Measurements from ENCODE around the gene EXOSC3.

Gene EXOSC3

DNA sequence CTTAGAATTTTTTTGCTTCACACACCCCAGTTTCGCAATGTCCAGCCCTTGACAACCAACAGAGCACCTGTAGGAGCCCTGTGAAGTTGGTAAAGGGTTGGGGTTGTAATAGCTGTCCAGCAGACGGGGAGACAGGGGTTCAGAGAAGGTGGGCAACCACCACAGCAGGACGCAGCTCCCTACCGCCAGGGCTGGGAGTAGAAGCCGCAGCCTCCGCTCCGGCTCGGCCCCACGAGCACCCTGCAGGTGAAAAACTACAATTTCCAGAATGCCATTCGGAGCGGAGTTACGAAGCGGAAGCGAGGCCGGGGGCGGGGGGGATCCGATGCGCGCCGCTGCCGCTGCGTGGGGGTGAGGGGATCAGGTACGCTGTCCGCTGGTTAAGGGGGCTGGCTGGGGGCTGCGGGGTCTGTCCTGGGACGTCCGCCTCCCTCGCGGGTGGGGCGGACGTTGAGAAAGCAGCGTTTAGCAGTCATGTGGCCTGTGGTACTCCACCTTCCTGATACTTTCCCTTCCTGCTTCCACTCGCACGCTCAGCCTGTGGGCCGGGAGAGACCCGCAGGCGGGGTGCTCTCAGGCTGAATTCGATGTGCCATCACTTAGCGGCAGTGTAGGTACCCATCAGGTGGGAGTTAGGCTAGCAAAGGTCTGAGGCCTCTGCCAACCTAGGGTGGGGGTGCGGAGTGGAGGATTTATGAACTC is 31.2 kb downstream of the EXOSC3 start, which contains the start of gene TRMT10B (continued):
- no peak for TF ChIP-seq SP7 (tag by site-specific recombination; IDR thresholded peaks at IDR 0.05)
- no peak for TF ChIP-seq ZNF548 (tag by site-specific recombination; IDR thresholded peaks at IDR 0.05)
- no peak for TF ChIP-seq REPIN1 (tag by site-specific recombination; IDR thresholded peaks at IDR 0.05; ENCODE audit: low read depth)
- TF ChIP-seq, protein P1, sequence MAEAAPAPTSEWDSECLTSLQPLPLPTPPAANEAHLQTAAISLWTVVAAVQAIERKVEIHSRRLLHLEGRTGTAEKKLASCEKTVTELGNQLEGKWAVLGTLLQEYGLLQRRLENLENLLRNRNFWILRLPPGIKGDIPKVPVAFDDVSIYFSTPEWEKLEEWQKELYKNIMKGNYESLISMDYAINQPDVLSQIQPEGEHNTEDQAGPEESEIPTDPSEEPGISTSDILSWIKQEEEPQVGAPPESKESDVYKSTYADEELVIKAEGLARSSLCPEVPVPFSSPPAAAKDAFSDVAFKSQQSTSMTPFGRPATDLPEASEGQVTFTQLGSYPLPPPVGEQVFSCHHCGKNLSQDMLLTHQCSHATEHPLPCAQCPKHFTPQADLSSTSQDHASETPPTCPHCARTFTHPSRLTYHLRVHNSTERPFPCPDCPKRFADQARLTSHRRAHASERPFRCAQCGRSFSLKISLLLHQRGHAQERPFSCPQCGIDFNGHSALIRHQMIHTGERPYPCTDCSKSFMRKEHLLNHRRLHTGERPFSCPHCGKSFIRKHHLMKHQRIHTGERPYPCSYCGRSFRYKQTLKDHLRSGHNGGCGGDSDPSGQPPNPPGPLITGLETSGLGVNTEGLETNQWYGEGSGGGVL (tag by site-specific recombination; IDR thresholded peaks at IDR 0.05), result no peak
- no peak for TF ChIP-seq GLI4 (tag by site-specific recombination; IDR thresholded peaks at IDR 0.05)
- no peak for TF ChIP-seq ZNF174 (tag by site-specific recombination; IDR thresholded peaks at IDR 0.05)
- no peak for TF ChIP-seq ZNF707 (tag by site-specific recombination; IDR thresholded peaks at IDR 0.05)
- TF ChIP-seq ZNF624 (tag by site-specific recombination; IDR thresholded peaks at IDR 0.05), result no peak
- TF ChIP-seq ZNF175 (tag by site-specific recombination; IDR thresholded peaks at IDR 0.05), result no peak
- TF ChIP-seq ZNF654 (tag by site-specific recombination; IDR thresholded peaks at IDR 0.05; ENCODE audit: low read depth), result no peak
- no peak for TF ChIP-seq TCF7L2 (IDR thresholded peaks at IDR 0.05; ENCODE audit: borderline replicate concordance, low read depth, low read length)
- TF ChIP-seq ZNF335 (tag by site-specific recombination; conservative IDR thresholded peaks at IDR 0.05), result peak; percentile 58
- TF ChIP-seq ZNF133 (tag by site-specific recombination; IDR thresholded peaks at IDR 0.05), result no peak
- TF ChIP-seq ZBTB17 (tag by site-specific recombination; IDR thresholded peaks at IDR 0.05), result peak; percentile 61
- TF ChIP-seq ZNF248 (tag by site-specific recombination; IDR thresholded peaks at IDR 0.05), result no peak
- TF ChIP-seq ZNF239 (tag by site-specific recombination; IDR thresholded peaks at IDR 0.05), result no peak
- TF ChIP-seq ELK4 (IDR thresholded peaks at IDR 0.05; ENCODE audit: borderline replicate concordance, low read depth, low read length), result no peak
- no peak for TF ChIP-seq ZNF37A (tag by site-specific recombination; IDR thresholded peaks at IDR 0.05)
- TF ChIP-seq MZF1 (tag by site-specific recombination; IDR thresholded peaks at IDR 0.05; ENCODE audit: borderline replicate concordance), result no peak
- no peak for TF ChIP-seq ZNF146 (tag by site-specific recombination; IDR thresholded peaks at IDR 0.05)
- no peak for TF ChIP-seq ZNF362 (tag by site-specific recombination; IDR thresholded peaks at IDR 0.05)
- TF ChIP-seq GLIS2 (tag by site-specific recombination; IDR thresholded peaks at IDR 0.05), result peak; percentile 67
- no peak for TF ChIP-seq ZNF311 (tag by site-specific recombination; IDR thresholded peaks at IDR 0.05; ENCODE audit: borderline replicate concordance)
- TF ChIP-seq FEZF1 (tag by site-specific recombination; IDR thresholded peaks at IDR 0.05), result no peak
- no peak for TF ChIP-seq ZNF521 (tag by site-specific recombination; IDR thresholded peaks at IDR 0.05)
- TF ChIP-seq ZNF121 (tag by site-specific recombination; IDR thresholded peaks at IDR 0.05), result no peak
- no peak for TF ChIP-seq GLI2 (tag by site-specific recombination; IDR thresholded peaks at IDR 0.05; ENCODE audit: borderline replicate concordance, low read depth)
- TF ChIP-seq ZNF416 (tag by site-specific recombination; IDR thresholded peaks at IDR 0.05), result no peak
- TF ChIP-seq, protein P2, sequence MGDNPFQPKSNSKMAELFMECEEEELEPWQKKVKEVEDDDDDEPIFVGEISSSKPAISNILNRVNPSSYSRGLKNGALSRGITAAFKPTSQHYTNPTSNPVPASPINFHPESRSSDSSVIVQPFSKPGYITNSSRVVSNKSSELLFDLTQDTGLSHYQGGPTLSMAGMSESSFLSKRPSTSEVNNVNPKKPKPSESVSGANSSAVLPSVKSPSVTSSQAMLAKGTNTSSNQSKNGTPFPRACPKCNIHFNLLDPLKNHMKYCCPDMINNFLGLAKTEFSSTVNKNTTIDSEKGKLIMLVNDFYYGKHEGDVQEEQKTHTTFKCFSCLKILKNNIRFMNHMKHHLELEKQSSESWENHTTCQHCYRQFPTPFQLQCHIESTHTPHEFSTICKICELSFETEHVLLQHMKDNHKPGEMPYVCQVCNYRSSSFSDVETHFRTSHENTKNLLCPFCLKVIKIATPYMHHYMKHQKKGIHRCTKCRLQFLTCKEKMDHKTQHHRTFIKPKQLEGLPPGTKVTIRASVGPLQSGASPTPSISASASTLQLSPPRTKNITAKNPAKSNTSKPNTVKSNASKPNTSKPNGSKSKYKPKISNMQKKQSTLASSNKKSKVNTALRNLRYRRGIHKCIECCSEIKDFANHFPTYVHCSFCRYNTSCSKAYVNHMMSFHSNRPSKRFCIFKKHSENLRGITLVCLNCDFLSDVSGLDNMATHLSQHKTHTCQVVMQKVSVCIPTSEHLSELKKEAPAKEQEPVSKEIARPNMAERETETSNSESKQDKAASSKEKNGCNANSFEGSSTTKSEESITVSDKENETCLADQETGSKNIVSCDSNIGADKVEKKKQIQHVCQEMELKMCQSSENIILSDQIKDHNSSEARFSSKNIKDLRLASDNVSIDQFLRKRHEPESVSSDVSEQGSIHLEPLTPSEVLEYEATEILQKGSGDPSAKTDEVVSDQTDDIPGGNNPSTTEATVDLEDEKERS (tag by site-specific recombination; IDR thresholded peaks at IDR 0.05), result no peak
- TF ChIP-seq HOXC10 (CRISPR knock-in tag; IDR thresholded peaks at IDR 0.05), result no peak
- no peak for TF ChIP-seq ZNF670 (tag by site-specific recombination; IDR thresholded peaks at IDR 0.05; ENCODE audit: low read depth)
- TF ChIP-seq ZSCAN30 (tag by site-specific recombination; IDR thresholded peaks at IDR 0.05), result no peak
- TF ChIP-seq ZFP3 (tag by site-specific recombination; IDR thresholded peaks at IDR 0.05; ENCODE audit: low read depth), result no peak
- TF ChIP-seq ZNF76 (tag by site-specific recombination; IDR thresholded peaks at IDR 0.05; ENCODE audit: borderline replicate concordance, low read depth), result peak; percentile 76
- TF ChIP-seq RBAK (tag by site-specific recombination; IDR thresholded peaks at IDR 0.05), result no peak
- no peak for TF ChIP-seq KLF8 (tag by site-specific recombination; IDR thresholded peaks at IDR 0.05)
- TF ChIP-seq ZNF626 (tag by site-specific recombination; IDR thresholded peaks at IDR 0.05), result no peak

All from HEK293 (cell line).